ENCODE data around the gene IGSF9.
"Not testable (repeated sequence)": the region's sequence is repeated elsewhere in the genome, so short reads cannot be mapped to it uniquely, and the experiment has no call there.

Gene IGSF9

DNA sequence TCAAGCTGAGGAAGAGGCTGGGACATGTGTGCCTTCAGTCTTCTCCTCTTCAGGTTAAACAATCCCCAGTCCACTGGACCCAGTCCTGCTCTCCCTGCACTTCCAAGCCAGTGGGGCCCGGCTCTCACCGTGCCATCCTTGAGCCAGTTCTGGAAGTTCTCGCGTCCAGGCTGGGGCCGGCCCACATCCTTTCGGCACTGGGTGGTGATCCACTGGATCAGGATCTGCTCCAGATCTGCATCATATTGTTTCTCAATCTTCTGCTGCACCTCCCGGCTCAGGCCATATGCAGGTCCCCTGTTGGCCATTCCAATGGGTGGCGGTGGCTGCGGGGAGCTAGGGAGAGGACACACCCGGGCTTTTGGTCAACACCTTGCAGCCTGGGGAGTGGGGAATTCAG lies 25.2 kb downstream of the IGSF9 start:
- DNase-seq (ENCODE audit: low read depth) = no peak

DNA sequence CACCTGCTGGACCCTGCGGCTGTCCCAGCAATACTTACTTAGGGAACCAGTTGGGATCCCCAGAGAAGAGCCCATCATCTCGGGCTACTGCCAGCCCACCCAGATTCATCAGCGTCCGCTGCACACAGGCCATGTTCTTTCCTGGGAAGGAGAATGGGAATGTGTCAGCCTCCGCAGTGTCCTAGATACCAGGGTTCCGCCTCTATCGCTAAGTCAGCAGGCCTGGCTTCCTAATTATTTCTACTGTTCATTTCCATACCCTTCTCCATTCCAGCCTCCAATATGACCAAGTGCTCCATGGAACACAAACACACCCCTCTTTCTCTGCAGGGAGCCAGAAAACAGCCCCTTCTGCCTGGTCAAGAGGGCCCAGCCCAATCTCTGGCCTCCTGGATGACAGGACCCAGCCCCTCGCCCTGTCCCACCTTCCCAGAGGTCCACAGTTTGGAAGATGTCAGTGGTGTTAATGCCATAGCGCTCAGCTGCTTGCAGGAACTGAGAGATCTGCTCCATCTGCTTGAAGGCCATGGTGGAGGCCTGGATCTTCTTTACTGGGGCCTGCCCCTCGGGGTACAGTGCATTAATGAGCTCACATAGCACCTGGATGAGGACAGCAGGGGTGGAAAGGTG lies 26.1 kb downstream of the IGSF9 start:
- DNase-seq (ENCODE audit: low read depth) = no peak

DNA sequence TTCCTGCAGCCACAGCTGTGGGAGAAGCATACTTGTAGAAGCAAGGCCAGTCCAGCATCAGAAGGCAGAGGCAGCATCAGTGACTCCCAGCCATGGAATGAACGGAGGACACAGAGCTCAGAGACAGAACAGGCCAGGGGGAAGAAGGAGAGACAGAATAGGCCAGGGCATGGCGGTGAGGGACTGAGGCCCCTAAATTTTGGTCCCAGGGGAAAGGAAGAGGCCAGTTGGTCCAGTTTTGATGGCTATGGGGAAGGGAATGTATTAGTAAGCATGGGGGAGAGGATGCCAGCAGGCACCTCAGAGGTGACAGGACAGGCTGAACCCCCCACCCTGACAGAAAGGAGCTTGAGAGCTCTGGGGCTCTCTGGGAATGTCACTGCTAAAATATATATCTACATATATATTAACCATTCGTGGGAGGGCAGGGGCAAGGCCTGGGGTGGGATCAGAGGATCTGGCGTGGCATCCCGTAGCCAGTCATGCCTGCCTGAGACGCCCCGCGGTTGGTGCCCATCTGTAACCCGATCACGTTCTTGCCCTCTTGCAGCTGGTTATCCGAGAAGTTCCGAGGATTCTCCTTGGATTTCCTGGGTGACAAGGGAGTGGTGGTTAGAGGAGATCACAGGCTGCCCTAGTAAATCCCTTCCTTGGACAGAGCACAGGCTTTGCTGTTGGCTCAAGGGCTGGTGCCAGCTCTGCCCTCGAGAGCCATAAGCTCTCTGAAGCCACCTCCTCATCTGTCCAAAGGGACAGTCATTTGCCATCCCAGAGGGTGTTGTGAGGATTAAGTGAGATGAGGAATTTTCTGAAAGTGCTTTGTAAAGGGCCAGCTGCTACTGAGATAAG lies 26.8 kb downstream of the IGSF9 start:
- no peak for DNase-seq (ENCODE audit: low read depth)

- no peak for DNase-seq (ENCODE audit: low read depth)
Observed at GRCh38 chr1:159917533-159918351, 27.7 kb downstream of the IGSF9 start.

DNA sequence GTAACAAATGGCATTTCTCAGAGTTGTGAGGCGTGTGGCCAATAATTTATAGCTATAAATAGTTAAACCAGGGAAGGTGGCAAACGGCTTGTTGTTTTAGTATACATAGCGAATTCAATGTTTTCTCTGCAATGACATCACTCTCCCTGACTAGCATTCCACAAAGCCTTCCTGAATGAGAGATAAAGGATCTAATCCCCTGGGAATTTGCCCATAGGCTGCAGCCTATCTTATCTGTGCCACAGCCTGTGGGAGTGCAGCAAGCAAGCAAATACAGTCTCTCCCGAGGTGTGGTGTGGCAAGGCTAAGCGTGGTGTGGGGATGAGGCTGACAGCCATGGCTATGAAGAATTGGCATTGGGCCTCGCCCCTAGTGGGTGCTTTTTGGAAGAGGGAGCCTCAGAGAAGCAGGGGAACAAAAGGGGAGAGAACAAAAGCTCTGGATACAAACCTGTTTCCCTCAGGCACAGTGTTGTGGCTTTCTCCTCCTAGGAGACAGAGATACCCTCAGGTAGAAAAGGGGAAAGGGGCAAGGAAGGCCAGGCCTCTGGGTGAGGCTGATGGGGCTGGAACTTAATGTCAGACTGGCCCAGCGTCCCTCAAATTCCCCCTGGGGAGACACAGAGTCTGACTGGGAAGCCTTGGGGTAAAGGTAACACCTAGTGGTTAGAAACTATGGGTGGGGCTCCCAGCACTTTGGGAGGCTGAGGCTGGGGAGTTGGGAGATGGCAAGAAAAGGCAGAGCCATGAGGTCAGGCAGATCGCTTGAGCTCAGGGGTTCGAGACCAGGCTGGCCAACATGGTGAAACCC lies 29.0 kb downstream of the IGSF9 start:
- DNase-seq (ENCODE audit: low read depth) = no peak

GRCh38 chr1:159915571-159916241 lies 29.7 kb downstream of the IGSF9 start:
- no peak for DNase-seq (ENCODE audit: low read depth)

GRCh38 chr1:159914252-159915018 lies 31.0 kb downstream of the IGSF9 start:
- DNase-seq (ENCODE audit: low read depth) = no peak

DNA sequence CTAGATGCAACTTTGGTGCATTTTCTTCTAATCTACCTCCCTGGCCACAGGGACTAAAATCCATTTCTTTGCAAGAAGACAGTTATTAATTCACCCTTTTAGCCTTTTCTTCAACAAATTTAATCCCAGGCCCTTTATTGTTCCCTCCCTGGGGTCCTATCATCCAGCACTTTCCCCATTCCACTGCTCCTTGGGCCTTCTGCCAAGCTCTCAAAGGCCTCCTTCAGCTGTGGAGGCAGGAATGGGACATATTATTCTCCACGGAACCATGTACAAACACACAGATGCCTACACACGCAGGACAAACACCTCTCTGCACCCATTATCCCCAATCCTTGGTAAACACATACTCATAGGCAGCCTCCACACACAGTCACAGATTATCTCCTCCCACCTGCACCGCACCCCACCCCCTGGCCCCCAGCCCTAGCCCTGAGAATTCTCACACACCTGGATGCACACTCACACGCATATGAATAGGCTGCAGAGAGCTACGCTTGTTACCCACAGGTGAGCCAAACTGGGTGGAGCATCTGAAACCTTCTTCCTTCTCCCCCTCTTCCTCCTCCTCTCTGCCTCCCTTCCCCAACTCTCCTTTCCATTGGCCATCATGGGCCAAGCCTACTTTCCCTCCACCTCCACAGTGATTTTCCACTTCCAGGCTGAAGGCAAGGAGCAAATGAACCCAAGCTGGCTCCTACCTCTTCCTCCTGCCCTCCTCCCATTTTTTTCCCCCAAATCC lies 31.8 kb downstream of the IGSF9 start:
- DNase-seq (ENCODE audit: low read depth) = no peak

- no peak for DNase-seq (ENCODE audit: low read depth)
Observed at GRCh38 chr1:159911326-159912070, 33.9 kb downstream of the IGSF9 start.

DNA sequence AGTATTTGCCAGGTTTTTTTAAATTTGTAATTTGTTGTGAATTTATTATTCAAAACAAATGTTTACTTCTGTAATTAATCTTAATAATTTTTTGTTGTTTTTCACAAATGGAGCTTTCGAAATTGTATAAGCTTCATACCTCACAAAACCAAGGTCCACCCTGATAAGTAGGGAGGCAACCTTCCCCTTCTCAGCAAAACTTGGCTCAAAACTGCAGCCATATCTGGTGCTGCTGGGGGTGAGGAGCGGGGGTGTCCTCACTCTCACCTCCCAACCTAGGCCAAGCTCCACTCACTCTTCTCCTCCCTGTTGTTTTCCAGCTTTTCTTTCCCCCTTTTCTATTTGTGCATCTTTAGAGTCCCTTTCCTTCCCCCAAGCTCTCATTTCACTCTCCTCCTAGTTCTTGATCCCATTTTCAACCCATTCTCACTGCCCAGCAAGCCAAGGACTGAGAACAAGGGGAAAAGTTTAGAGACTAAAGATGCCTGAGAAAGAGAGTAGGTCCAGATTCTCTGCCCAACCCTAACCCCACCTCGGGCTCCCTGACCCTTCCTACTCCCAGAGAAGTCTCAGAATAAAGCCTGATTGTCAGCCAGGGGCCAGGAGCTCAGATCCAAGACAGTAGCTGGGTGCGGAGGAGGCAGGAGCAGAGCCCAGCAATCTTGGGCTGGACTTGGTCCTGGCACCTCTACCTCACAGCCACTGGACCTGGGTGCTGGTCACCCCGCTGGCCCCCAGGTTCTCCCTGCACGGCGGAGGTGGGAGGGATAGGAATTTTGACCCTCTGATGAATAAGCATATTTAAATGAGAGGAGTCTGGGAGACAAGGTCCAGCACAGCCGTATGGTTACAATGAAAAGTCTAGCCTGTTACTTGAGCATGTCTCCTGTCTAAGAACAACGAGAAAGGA lies 37.1 kb downstream of the IGSF9 start:
- no peak for DNase-seq (ENCODE audit: low read depth)

- DNase-seq (ENCODE audit: low read depth) = no peak
Observed at GRCh38 chr1:159906960-159907359, 38.5 kb downstream of the IGSF9 start.

DNA sequence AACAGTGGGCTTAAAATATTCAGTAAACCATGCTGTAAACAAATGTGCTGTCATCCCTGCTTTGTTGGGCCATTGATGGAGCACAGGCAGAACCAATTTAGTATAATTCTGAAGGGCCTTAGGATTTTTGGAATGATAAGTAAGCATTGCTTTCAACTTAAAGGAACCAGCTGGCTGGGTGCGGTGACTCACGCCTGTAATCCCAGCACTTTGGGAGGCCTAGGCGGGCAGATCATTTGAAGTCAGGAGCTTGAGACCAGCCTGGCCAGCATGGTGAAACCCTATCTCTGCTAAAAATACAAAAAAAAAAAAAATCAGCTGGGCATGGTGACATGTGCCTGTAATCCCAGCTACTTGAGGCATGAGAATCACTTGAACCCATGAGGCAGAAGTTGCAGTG lies 41.4 kb downstream of the IGSF9 start:
- not testable (repeated sequence) for DNase-seq (ENCODE audit: low read depth)

- DNase-seq (ENCODE audit: low read depth) = no peak
Observed at GRCh38 chr1:159902541-159902940, 42.9 kb downstream of the IGSF9 start.

- DNase-seq (ENCODE audit: low read depth) = no peak
Observed at GRCh38 chr1:159900755-159901360, 44.6 kb downstream of the IGSF9 start.

DNA sequence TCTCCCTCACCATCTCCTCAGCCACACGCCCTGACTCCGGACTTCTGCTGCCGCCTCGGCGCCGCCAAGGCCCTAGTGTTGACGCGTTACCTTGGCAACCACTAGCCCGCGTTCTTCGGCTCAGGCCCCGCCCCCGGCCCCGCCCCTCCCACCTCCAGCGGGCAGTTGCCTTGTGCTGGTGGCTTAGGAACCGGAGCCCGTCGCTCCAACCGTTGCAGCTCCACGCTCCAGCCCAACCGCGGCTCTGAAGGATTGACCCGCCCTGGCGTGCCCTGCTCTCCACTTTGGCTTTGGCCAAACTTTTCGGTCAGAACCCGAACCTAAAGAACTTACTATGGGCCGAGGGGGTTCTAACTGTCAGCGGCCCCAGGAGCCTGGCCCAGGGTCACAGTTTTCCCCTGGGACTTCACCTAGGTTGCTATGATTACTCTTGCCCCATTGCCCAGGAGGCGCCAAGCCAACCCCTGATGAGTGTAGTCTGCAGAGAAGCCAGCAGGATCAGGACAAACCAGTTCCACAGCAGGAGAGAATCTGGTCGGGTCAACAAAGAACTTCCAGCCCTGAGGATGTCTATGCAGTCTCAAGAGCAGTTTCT lies 45.2 kb downstream of the IGSF9 start, which contains the start of gene CFAP45:
Gene CFAP45, minus strand, starts transcription at position 80 of the 595 bp plus-strand sequence. Its CDS starts 67 bp downstream, at position 13.
- DNase-seq (ENCODE audit: low read depth) = no peak

DNA sequence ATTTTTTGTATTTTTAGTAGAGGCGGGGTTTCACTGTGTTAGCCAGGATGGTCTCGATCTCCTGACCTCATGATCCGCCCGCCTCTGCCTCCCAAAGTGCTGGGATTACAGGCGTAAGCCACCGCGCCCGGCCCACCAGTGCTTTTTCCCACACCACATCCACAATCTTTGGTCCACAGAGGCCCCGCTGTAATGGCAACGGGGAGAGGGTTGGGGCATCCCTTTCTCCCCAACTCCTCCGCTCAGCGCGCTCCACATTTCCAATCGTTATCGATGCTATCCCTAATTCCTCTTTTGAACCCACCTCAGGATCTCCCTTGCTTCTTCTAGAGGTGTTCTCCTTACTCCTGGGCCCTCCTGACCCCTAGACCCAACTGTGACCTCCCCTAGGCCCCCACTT lies 45.8 kb downstream of the IGSF9 start:
- not testable (repeated sequence) for DNase-seq (ENCODE audit: low read depth)

GRCh38 chr1:159898527-159898926 lies 46.9 kb downstream of the IGSF9 start:
- no peak for DNase-seq (ENCODE audit: low read depth)
